SK-N-SH treated with all-trans-retinoic acid at 6 μM for 48 hours (cell line): ENCODE results near the gene SCAMP5.

Source experiments
- ARNTL ChIP-seq: fragments of 450-650 bp; formaldehyde crosslinking; IDR thresholded peaks from 2 replicates; pipeline ENCODE4 v1.5.0; 2020; ENCODE audit warnings: low read depth, mild to moderate bottlenecking, moderate library complexity, borderline replicate concordance
- ZFP3 ChIP-seq: fragments of 250-450 bp; sonication (Bioruptor Pico); IDR thresholded peaks from 2 replicates; pipeline ENCODE4 v1.5.0; 2020; ENCODE audit warnings: mild to moderate bottlenecking, moderate library complexity
- ZFP30 ChIP-seq: fragments of 450-650 bp; formaldehyde crosslinking; IDR thresholded peaks from 2 replicates; pipeline ENCODE4 v1.5.0; 2022; ENCODE audit warnings: mild to moderate bottlenecking, moderate library complexity
- ZNF565 ChIP-seq: fragments of 450-650 bp; formaldehyde crosslinking; conservative IDR thresholded peaks from 2 replicates; pipeline ENCODE4 v1.5.0; 2020; ENCODE audit warnings: low read depth, mild to moderate bottlenecking, moderate library complexity
- TF ChIP-seq, protein P1 (sequence below): fragments of 250-450 bp; sonication (Bioruptor Pico); IDR thresholded peaks from 2 replicates; pipeline ENCODE4 v1.8.0; 2020; ENCODE audit warnings: mild to moderate bottlenecking, moderate library complexity, borderline replicate concordance

GRCh38 chr15:75058127-75058905 is 63.0 kb downstream of the SCAMP5 start:
- TF ChIP-seq ZFP30 (CRISPR knock-in tag): no peak
- TF ChIP-seq ARNTL (CRISPR knock-in tag): no peak
- TF ChIP-seq ZFP3 (CRISPR knock-in tag): no peak
- TF ChIP-seq, protein P1, sequence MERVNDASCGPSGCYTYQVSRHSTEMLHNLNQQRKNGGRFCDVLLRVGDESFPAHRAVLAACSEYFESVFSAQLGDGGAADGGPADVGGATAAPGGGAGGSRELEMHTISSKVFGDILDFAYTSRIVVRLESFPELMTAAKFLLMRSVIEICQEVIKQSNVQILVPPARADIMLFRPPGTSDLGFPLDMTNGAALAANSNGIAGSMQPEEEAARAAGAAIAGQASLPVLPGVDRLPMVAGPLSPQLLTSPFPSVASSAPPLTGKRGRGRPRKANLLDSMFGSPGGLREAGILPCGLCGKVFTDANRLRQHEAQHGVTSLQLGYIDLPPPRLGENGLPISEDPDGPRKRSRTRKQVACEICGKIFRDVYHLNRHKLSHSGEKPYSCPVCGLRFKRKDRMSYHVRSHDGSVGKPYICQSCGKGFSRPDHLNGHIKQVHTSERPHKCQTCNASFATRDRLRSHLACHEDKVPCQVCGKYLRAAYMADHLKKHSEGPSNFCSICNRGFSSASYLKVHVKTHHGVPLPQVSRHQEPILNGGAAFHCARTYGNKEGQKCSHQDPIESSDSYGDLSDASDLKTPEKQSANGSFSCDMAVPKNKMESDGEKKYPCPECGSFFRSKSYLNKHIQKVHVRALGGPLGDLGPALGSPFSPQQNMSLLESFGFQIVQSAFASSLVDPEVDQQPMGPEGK (CRISPR knock-in tag): no peak
- TF ChIP-seq ZNF565 (CRISPR knock-in tag): no peak
